HG03439 (cell line): ENCODE results near the gene DSTYK.
"Not testable (repeated sequence)": the region's sequence is repeated elsewhere in the genome, so short reads cannot be mapped to it uniquely, and the experiment has no call there.

Source experiments
- ATAC-seq: cut with Tn5 transposase; IDR thresholded peaks from one replicate; pipeline ENCODE4 v1.9.1; 2021; ENCODE audit warnings: mild to moderate bottlenecking, moderate library complexity; ENCODE audit not compliant: unreplicated experiment

The DSTYK gene

GRCh38 chr1:205240569-205240968 is 29.1 kb upstream of the DSTYK start:
- no peak for ATAC-seq

- ATAC-seq = no peak
Measured at GRCh38 chr1:205240118-205240517, 28.6 kb upstream of the DSTYK start.

GRCh38 chr1:205239078-205239477 is 27.6 kb upstream of the DSTYK start:
- ATAC-seq = no peak

- no peak for ATAC-seq
Measured at GRCh38 chr1:205237526-205238484, 26.3 kb upstream of the DSTYK start.

- ATAC-seq = no peak
Measured at GRCh38 chr1:205236951-205237475, 25.5 kb upstream of the DSTYK start.

- no peak for ATAC-seq
Measured at GRCh38 chr1:205236526-205236925, 25.0 kb upstream of the DSTYK start.

- ATAC-seq = no peak
Measured at GRCh38 chr1:205235951-205236350, 24.4 kb upstream of the DSTYK start.

GRCh38 chr1:205233986-205234385 is 22.5 kb upstream of the DSTYK start:
- ATAC-seq = not testable (repeated sequence)

GRCh38 chr1:205232945-205233397 is 21.5 kb upstream of the DSTYK start:
- ATAC-seq = no peak

- no peak for ATAC-seq
Measured at GRCh38 chr1:205232127-205232820, 20.8 kb upstream of the DSTYK start.

GRCh38 chr1:205230982-205231381 is 19.5 kb upstream of the DSTYK start:
- ATAC-seq = no peak

GRCh38 chr1:205229916-205230700 is 18.6 kb upstream of the DSTYK start:
- no peak for ATAC-seq

- ATAC-seq = no peak
Measured at GRCh38 chr1:205229399-205229871, 17.9 kb upstream of the DSTYK start.

GRCh38 chr1:205228093-205228521 is 16.6 kb upstream of the DSTYK start:
- ATAC-seq = no peak

GRCh38 chr1:205227584-205228013 is 16.1 kb upstream of the DSTYK start, which contains the start of gene TMCC2:
Gene TMCC2 (plus strand): TSS chr1:205227946. CDS start chr1:205228565, 619 bp downstream.
- ATAC-seq = no peak

- ATAC-seq = no peak
Measured at GRCh38 chr1:205226868-205227583, 15.5 kb upstream of the DSTYK start.

- no peak for ATAC-seq
Measured at GRCh38 chr1:205225901-205226765, 14.6 kb upstream of the DSTYK start.

GRCh38 chr1:205224736-205225135 is 13.2 kb upstream of the DSTYK start:
- ATAC-seq = no peak

- ATAC-seq = no peak
Measured at GRCh38 chr1:205220421-205220820, 8.9 kb upstream of the DSTYK start.
